ENCODE results near the gene KCNH2.

The KCNH2 gene

GRCh38 chr7:151000897-151001495, 22.9 kb upstream of the KCNH2 start:
- Histone ChIP-seq H3K9me3 (ENCODE audit: control insufficient read depth, insufficient read depth, low read length) (no peaks in the 10 kb centered on the region), H3K27me3 (ENCODE audit: control insufficient read depth, low read length) (peaks cover 5% of the 10 kb centered on the region; the same call in 1 of the 2 replicates), H3K4me1 (ENCODE audit: control insufficient read depth, low read length) (0 out of 2 replicates have a peak, but pooled peaks cover 3% of the 10 kb centered on the region), H3K9me2 (replicated peaks; ENCODE audit: control insufficient read depth, low read length) (no peaks in the 10 kb centered on the region), H3K4me3 (ENCODE audit: low read length) (no peak overlapping the region), H4K20me1 (ENCODE audit: control insufficient read depth, insufficient read depth, low read depth, low read length) (no peaks in the 10 kb centered on the region; the same call in 1 of the 2 replicates), H3F3A (ENCODE audit: control insufficient read depth, insufficient read depth) (no peaks in the 10 kb centered on the region), H3K36me3 (ENCODE audit: control insufficient read depth, low read length) (no peaks in the 10 kb centered on the region), H3K27ac (ENCODE audit: low read depth, low read length) (no peak overlapping the region), H3K4me2 (ENCODE audit: low read length) (no peak overlapping the region), H3K79me2 (ENCODE audit: control insufficient read depth, low read length) (no peaks in the 10 kb centered on the region)
- TF ChIP-seq EZH2phosphoT487 (IDR thresholded peaks at IDR 0.05; ENCODE audit: borderline replicate concordance, low read length) (no peak), CTCF (IDR thresholded peaks at IDR 0.05; ENCODE audit: low read depth, low read length, poor library complexity, severe bottlenecking) (no peak)

DNA sequence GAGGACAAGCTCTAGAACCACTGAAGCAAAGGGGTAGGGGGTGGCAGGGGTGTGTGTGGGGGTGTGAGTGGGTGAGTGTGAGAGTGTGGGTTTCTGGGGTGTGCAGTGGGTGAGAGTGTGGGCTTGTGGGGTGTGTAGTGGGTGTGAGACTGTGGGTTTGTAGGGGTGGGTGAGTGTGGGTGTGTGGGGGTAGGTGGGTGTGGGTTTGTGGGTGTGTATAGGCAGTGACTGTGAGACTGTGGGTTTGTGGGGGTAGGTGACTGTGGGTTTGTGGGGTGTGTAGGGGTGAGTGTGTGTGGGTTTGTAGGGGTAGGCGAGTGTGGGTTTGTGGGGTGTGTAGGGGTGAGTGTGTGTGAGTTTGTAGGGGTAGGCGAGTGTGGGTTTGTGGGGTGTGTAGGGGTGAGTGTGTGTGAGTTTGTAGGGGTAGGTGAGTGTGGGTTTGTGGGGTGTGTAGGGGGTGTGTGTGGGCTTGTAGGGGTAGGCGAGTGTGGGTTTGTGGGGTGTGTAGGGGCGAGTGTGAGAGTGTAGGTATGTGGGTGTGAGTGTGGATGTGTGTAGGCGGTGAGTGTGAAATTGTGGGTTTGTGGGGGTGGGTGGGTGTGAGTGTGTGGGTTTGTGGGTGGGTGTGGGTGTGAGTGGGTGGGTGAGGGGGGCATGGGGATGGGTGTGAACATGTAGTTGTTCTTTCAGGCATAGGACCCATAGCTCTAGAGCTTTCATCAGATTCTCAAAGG, 21.5 kb upstream of the KCNH2 start:
- H3K27me3 ChIP-seq (ENCODE audit: control insufficient read depth, low read length): peaks cover 5% of the 10 kb centered on the region; the same call in 1 of the 2 replicates
- H3K9me3 ChIP-seq (ENCODE audit: control insufficient read depth, insufficient read depth, low read length): no peaks in the 10 kb centered on the region
- H3K36me3 ChIP-seq (ENCODE audit: control insufficient read depth, low read length): no peaks in the 10 kb centered on the region
- no peak overlapping the region for H3K27ac ChIP-seq (ENCODE audit: low read depth, low read length)
- H3K79me2 ChIP-seq (ENCODE audit: control insufficient read depth, low read length): no peaks in the 10 kb centered on the region
- TF ChIP-seq EZH2phosphoT487 (IDR thresholded peaks at IDR 0.05; ENCODE audit: borderline replicate concordance, low read length): no peak
- no peak for TF ChIP-seq CTCF (IDR thresholded peaks at IDR 0.05; ENCODE audit: low read depth, low read length, poor library complexity, severe bottlenecking)
- H3K4me1 ChIP-seq (ENCODE audit: control insufficient read depth, low read length): peaks cover 6% of the 10 kb centered on the region; the same call in 1 of the 2 replicates
- H3F3A ChIP-seq (ENCODE audit: control insufficient read depth, insufficient read depth): no peaks in the 10 kb centered on the region
- no peak overlapping the region for H3K4me3 ChIP-seq (ENCODE audit: low read length)
- H3K4me2 ChIP-seq (ENCODE audit: low read length): no peak overlapping the region
- no peaks in the 10 kb centered on the region; the same call in 1 of the 2 replicates for H4K20me1 ChIP-seq (ENCODE audit: control insufficient read depth, insufficient read depth, low read depth, low read length)
- no peaks in the 10 kb centered on the region for H3K9me2 ChIP-seq (replicated peaks; ENCODE audit: control insufficient read depth, low read length)

DNA sequence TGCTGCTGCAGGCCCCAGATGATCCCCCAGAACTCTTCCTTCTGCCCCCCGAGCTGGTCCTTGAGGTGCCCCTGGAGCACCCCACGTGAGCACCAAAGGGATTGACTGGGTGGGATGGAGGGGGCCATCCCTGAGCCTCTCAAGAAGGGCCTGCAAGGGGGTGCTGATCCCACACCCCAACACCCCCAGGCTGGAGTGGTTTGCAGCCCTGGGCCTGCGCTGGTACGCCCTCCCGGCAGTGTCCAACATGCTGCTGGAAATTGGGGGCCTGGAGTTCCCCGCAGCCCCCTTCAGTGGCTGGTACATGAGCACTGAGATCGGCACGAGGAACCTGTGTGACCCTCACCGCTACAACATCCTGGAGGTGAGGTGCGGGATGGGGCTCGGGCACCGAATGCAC, 20.9 kb upstream of the KCNH2 start:
- Histone ChIP-seq H3K4me3 (ENCODE audit: low read length) (no peak overlapping the region), H3K4me2 (ENCODE audit: low read length) (no peak overlapping the region)

More for the DNA sequence above, 20.9 kb upstream of the KCNH2 start:
- H3K36me3 ChIP-seq (ENCODE audit: control insufficient read depth, low read length): no peaks in the 10 kb centered on the region
- peaks cover 9% of the 10 kb centered on the region for H3K4me1 ChIP-seq (ENCODE audit: control insufficient read depth, low read length)
- no peaks in the 10 kb centered on the region for H3K9me2 ChIP-seq (replicated peaks; ENCODE audit: control insufficient read depth, low read length)
- H3K27ac ChIP-seq (ENCODE audit: low read depth, low read length): no peak overlapping the region
- H4K20me1 ChIP-seq (ENCODE audit: control insufficient read depth, insufficient read depth, low read depth, low read length): no peaks in the 10 kb centered on the region; the same call in 1 of the 2 replicates
- no peaks in the 10 kb centered on the region for H3K79me2 ChIP-seq (ENCODE audit: control insufficient read depth, low read length)
- H3K9me3 ChIP-seq (ENCODE audit: control insufficient read depth, insufficient read depth, low read length): no peaks in the 10 kb centered on the region
- H3F3A ChIP-seq (ENCODE audit: control insufficient read depth, insufficient read depth): no peaks in the 10 kb centered on the region
- TF ChIP-seq EZH2phosphoT487 (IDR thresholded peaks at IDR 0.05; ENCODE audit: borderline replicate concordance, low read length): no peak
- no peak for TF ChIP-seq CTCF (IDR thresholded peaks at IDR 0.05; ENCODE audit: low read depth, low read length, poor library complexity, severe bottlenecking)
- peaks cover 5% of the 10 kb centered on the region; the same call in 1 of the 2 replicates for H3K27me3 ChIP-seq (ENCODE audit: control insufficient read depth, low read length)
